Kidney (tissue), 14 donors: Measurements from ENCODE around the gene CHRNB2. TPM values are rescaled to one million over a fixed set of nuclear protein-coding genes. Genes with fewer than 3 reads are reported as not detected.

ENCODE experiments used
- DNase-seq, 5 donors: peaks; one replicate each; pipeline ENCODE4 v3.0.0-alpha.2; 2013 to 2020
- FAIRE-seq: peaks from 2 replicates; lab custom pipeline; 2012; peaks lifted over from hg19 to GRCh38; lab: Jason Lieb, UNC
- H3K27ac ChIP-seq, 2 donors: one replicate each; pipeline ENCODE4 v1.7.0; 2013; ENCODE audit warnings: low read depth in 2 of 2, low read length in 2 of 2, inconsistent platforms in 1 of 2
- H3K27me3 ChIP-seq: one replicate; pipeline ENCODE4 v1.7.1; 2013; ENCODE audit warnings: low read length, inconsistent platforms; ENCODE audit not compliant: control insufficient read depth, insufficient read depth
- H3K36me3 ChIP-seq, 3 donors: one replicate each; pipeline versions ENCODE4 v1.7.0 to v1.7.1; 2013; ENCODE audit warnings: low read length in 3 of 3, control low read depth in 1 of 3, inconsistent platforms in 1 of 3; ENCODE audit not compliant: insufficient read depth in 3 of 3, control insufficient read depth in 2 of 3
- H3K4me1 ChIP-seq, 3 donors: one replicate each; pipeline versions ENCODE4 v1.7.0 to v1.7.1; 2013; ENCODE audit warnings: low read length in 3 of 3, inconsistent platforms in 1 of 3, low read depth in 1 of 3; ENCODE audit not compliant: control insufficient read depth in 2 of 3, insufficient read depth in 2 of 3
- H3K4me3 ChIP-seq, 3 donors: one replicate each; pipeline versions ENCODE4 v1.7.0 to v1.8.1; 2013; ENCODE audit warnings: low read length in 3 of 3, control low read depth in 1 of 3, inconsistent platforms in 1 of 3
- H3K9ac ChIP-seq, 3 donors: one replicate each; pipeline versions ENCODE4 v1.7.0 to v1.7.1; 2013; ENCODE audit warnings: low read length in 3 of 3, control low read depth in 1 of 3, inconsistent platforms in 1 of 3
- H3K9me3 ChIP-seq, 3 donors: one replicate each; pipeline versions ENCODE4 v1.7.0 to v1.7.1; 2013; ENCODE audit warnings: low read length in 3 of 3, control low read depth in 1 of 3, inconsistent platforms in 1 of 3; ENCODE audit not compliant: control insufficient read depth in 2 of 3, insufficient read depth in 1 of 3
- CTCF ChIP-seq: IDR thresholded peaks from 3 replicates; pipeline ENCODE4 v1.5.1; 2012; ENCODE audit warnings: mild to moderate bottlenecking, moderate library complexity, borderline replicate concordance; ENCODE audit not compliant: insufficient read depth; ENCODE audit errors: extremely low read depth
- intact Hi-C: fragments of 100-400 bp; cut with DNase I; formaldehyde crosslinking; loops from one replicate; pipeline ENCODE4 v1.11.1; 2022
- polyA plus RNA-seq: library from polyadenylated mRNA; stranded (reverse); fragments of 350-450 nt; fragmentation: Illumina TruSeq; extraction: RNeasy Lipid Tissue Mini Kit (QIAGEN cat#74804); gene quantifications from one replicate; pipeline ENCODE4 v1.2.3, GENCODE V29; 2014; ENCODE audit warnings: low read depth, low replicate concordance; ENCODE audit not compliant: insufficient read depth
- total RNA-seq: library from RNA; stranded (reverse); fragmentation: NEBNext Ultra II Directional; extraction: Animal tissue kit (Norgen Biotek cat#: 25700); gene quantifications from one replicate; pipeline ENCODE4 v1.2.1, GENCODE V29; 2021
- donor health status: control.
- donor health status: control.
- donor health status: control.
- donor health status: control.
- donor health status: control.
- donor health status: DM: yes; HTN: yes; CAD: no.
- donor health status: Normal renal cell carcinoma (clear cell type).

CHRNB2 gene
- total and polyA plus RNA-seq, 2 donors from 2014 or later: 0.60 TPM; not detected in 1

GRCh38 chr1:154565876-154566275, 1.7 kb upstream of the CHRNB2 start:
- no peaks in the 10 kb centered on the region for H3K36me3 ChIP-seq
- H3K9me3 ChIP-seq: no peaks in the 10 kb centered on the region
- intact Hi-C loops: no loop called here
- no peak overlapping the region for H3K9ac ChIP-seq
- DNase-seq: no peak
- peaks cover 3% of the 10 kb centered on the region for H3K27me3 ChIP-seq
- H3K4me3 ChIP-seq: no peak overlapping the region
- FAIRE-seq: no peak
- H3K27ac ChIP-seq: no peak overlapping the region
- no peak for TF ChIP-seq CTCF
- H3K4me1 ChIP-seq: peaks cover 0 to 5% (median 0%) of the 10 kb centered on the region in 3 donors

GRCh38 chr1:154568157-154568815, 708 bp downstream of the CHRNB2 start:
- intact Hi-C loops: no loop called here
- H3K4me3 ChIP-seq: no peak overlapping the region
- H3K36me3 ChIP-seq: no peaks in the 10 kb centered on the region

GRCh38 chr1:154571244-154571963, 3.8 kb downstream of the CHRNB2 start:
- no peaks in the 10 kb centered on the region for H3K9me3 ChIP-seq
- no peaks in the 10 kb centered on the region for H3K36me3 ChIP-seq
- peaks cover 0 to 5% (median 0%) of the 10 kb centered on the region in 3 donors for H3K4me1 ChIP-seq
- peaks cover 3% of the 10 kb centered on the region for H3K27me3 ChIP-seq
- no peak for TF ChIP-seq CTCF
- intact Hi-C loops: no loop called here
- no peak overlapping the region for H3K27ac ChIP-seq
- no peak overlapping the region for H3K9ac ChIP-seq
- H3K4me3 ChIP-seq: no peak overlapping the region
- no peak for FAIRE-seq
- no peak for DNase-seq

More at GRCh38 chr1:154568157-154568815, 708 bp downstream of the CHRNB2 start:
- Histone ChIP-seq H3K9me3 (no peaks in the 10 kb centered on the region), H3K4me1 (peaks cover 0 to 5% (median 0%) of the 10 kb centered on the region in 3 donors), H3K9ac (no peak overlapping the region), H3K27me3 (peaks cover 3% of the 10 kb centered on the region), H3K27ac (no peak overlapping the region)
- TF ChIP-seq CTCF: no peak
- FAIRE-seq (no peak), DNase-seq (no peak)
